NCI-H1930 (cell line): ENCODE data around the gene CERS6.

Experiments
- DNase-seq, 2 experiments: peaks; one replicate each; lab custom pipeline; 2025; lab: John Stamatoyannopoulos, UW

CERS6 gene

DNA sequence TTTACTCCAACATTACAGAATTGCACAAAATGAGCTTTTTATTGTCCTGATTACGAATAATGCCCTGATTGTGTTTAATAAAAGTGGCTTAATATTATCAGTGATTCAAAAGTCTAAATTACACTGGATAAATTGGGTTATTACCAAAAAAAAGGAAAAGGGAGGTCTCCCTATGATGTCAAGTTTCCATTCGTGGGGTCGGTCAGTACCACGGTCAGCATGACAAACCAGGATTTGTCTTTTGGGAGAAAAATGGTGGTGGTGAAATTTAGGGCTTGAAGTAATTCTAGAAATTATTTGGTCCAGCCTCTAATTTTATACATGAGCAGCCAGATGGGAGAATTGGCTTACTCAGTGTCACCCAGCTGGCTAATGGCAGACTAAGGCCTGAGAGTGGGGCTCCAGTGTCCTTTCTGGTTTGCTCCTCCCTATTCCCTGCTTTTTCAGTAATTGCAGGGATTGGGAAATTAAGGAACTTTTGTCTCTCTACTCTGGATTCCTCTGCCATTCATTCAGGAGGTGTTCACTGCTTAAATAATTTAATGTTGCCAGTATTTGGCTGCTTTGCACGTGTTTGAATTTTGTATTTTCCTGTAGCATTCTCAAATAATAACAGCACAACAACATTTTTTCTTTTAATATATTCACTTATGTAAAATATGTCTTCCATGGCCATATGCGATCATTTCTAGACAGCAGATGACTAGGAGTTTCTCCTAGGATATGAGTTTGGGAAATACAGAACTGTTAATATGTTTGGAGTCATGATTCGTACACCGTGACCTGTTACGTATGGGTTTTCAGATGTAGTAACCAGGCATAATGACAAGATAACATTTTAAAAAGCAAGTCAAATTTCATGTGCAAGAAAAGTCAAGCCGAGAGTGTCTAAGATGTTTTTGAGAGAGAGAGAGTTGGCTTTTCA, 217.5 kb downstream of the CERS6 start:
- no peak for DNase-seq

DNA sequence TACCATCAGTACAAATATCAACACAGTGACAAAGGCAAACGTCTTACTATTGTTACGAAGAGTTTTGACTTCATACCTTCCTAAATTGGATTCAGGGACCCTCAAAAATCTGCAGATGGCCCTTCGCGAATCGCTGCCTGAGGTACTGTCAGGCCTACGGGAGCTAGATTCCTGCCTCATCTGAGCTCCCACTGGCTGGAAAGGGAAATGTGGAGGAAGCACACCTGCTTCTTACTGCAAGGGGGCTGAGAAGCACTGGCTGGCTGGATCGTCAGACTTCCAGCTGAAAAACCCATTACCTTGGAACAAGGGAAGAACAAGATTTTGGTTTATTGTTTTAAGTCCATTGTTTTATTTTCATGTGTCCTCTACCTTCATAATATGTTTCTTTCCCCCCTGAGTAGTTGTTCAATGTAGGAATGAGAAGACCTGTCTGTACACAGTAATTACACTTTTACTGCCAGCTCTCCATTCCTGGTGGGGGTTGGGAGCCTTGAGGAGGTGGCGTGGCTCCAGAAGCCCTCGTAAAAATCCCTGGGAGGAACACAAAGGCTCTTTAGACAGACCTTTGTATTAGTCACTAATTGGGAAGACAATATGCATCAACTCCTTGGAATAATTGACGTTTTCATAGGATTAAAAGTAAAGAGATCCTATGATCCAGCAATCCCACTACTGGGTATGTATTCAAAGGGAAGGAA, 222.2 kb downstream of the CERS6 start:
- no peak for DNase-seq

DNA sequence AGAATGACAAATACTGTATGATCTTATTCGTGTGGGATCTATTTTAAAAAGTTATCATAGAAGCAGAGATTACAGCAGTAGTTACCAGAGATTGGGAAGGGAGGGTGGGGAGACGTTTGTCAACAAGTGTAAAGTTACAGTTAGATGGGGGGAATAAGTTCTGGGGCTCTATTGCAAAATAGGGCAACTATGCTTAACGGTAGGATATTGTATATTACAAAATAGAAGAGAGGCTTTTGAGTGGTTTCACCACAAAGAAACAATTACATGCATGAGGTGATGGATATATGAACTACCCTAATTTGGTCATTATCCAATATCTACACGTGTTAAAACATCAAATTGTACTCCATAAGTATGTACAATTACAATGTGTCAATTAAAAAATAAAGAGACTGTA, 223.0 kb downstream of the CERS6 start:
- DNase-seq, result no peak

DNA sequence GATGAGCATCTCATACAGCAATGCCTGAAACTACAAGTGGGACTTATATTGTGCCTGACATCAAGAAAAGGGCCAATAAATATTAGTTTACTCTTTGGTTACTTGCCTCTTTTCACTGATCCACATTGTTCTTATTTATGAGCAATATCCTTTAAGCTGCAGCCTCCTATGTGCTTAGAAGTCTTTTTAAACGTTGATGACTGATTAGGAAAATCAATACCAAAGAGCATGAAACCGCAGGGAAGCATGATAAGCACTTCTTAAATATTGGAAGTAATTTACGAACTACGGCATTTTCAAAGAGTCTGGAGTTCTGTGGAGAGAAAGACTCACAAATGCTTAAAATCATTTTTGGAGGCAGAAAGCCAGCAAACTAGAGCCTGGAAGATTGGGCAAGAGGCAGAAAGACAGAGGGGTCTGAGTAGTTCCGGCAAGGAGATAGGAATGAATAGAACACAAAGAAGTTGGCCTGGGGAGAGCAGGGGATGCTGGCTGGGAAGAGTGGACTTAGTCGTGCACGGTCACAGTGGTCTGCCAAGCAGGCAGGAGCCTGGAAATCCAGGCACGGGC, 223.8 kb downstream of the CERS6 start:
- DNase-seq, result no peak

DNA sequence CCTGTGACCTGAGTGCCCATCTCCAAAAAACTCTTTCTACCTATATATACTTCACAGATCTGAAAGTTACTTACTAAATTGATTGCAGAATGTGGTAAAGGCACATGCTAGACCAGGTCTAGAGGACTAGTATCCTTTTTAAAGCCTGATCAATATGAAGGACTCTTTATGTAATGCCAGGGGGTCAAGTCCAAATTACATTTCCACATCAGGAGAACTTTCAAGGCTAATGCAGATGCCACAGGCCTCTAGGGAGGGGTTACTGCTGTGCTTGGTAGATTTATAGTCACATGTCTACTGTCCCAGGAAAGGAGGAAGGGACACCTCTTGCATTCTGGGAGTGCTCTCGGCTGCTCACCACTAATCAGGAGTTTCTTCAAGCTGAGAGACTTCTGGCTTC, 227.9 kb downstream of the CERS6 start:
- DNase-seq, result no peak

DNA sequence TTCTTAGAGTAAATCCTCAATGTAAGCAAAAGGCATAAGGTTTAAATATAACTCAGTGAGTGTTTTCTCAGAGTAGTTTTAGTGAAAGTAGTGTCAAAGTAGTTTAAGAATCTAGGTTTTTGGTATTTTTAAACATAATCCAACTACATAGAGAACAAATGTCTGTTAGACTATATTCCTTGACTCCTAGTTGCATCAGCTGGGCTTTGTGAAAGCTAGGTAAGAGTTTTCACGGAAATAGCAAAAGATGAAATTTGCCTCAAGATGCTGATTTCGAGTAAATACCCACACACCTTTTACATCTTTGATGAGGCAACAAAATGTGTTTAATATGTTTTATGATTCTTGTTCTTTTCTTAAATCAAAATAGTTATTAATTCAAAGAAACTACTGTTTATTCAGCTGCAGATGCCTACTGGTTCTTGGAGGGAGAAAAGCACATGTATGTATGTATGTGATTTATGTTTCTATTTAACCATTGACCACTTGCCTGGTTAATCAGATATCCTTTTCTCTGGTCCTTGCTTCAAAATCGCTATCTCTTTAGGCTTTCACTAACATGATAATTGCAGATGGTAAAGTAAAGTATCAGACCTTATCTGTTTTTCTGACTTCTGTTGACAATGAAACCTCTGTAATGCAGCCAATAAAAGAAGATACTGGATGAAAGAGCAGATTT, 229.0 kb downstream of the CERS6 start:
- no peak for DNase-seq

DNA sequence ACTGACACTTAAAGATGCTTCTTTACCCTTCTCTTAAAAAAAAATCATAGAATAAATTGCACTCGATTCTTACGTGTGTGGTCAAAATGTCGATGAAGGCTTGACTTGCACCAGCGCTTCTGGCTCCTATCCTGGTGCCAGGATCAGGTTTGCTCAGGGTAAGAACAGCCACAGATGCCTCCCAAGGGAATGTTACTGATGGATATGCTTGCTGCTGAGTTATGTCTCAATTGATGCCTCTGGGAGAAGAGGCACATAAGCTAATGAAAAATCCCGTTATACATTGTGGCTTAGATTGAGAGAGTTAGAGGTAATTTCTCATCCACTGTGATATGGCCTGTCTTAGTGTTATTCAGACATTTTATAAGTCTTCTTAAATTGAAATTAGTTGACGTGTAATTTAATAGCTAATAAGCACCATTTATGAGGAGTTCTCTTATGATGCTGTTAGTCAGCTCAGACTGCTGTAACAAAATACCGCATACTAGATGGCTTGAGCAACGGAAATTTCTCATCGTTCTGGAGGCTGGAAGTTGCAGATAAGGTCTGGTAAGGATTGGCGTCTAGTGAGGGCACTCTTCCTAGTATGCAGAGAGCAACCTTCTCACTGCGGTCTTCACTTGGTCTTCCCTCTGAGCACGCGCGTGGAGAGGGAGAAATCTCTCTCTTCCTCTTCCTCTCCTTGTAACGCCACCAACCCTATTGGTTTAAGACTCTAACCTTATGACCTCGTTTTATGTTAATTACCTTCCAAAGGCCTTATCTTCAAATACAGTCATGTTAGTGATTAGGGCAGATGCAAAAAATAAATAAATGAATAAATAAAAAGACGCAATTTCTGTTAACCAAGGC, 229.8 kb downstream of the CERS6 start:
- DNase-seq, result no peak

DNA sequence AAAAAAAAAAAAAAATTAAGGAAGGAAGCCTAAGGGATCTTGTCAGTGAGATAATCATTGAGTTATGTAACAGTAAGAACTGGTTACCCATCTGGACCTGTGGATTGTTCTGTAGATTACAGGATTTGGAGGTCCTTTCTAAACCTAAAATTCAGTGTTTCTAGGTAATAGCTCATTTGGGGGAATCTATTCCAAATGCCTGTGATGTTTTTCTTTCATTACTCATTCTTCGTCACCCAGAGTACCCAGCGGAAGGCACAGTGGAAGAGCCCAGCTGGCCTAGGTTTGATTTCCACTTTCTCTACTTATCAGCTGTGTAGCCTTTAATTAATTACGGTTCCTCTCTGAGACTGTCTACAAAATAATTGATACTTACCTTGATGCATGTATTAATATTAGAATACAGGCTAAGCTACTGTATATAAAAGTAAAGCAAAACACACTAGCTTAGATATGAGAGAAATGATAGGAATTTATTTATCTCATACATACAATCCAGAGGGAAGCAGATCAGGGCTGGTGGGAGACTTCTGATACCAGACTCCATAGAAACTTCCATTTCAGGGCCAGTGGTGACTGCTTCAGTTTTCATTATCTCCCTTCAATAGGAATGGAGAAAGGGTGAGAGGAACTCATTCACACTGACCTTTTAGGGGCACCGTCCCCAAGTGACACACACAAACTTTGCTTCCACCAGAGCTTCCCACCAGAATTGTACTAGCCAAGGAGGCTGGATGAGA, 230.6 kb downstream of the CERS6 start:
- no peak for DNase-seq

DNA sequence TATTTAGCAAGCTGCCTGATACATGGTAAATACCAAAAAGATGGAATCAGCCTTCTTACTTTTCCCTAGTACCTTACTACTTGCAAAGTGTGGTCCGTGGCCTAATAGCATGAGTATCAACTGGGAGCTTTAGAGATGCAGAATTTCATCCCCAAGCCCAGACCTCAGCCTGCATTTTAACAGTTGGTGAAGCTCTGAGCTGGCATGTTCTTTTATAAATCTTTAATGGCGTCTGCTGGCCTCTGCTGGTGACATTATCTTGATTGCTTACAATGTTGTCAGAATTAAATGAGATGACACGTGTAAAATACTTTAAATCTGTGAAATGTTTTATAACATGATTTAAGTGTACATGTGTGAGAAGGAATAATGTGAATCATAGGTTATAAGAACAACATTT, 231.2 kb downstream of the CERS6 start:
- no peak for DNase-seq

DNA sequence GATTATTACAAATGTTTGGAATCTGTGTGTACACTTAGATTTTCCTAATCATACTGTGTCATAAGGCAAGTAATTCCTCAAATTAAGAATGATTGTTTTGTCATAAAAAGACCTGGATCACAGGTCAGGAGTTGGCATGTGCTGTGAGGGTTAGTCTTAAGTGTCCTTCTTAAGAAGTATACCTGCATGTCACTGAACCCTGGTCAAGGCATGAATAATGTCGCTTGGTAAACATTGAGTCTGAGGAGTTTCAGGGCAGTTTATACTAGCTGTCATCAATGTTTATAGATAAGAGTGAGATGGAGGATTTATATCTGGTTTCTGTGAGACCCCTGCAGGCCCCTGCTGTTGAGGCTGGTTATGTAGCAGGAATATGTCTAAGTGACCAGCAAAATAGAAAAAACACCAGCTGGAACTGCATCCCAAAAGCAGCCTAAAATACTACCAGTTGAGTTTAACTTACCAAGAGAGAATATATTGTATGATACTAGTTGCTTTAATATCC, 234.4 kb downstream of the CERS6 start:
- DNase-seq, result no peak

DNA sequence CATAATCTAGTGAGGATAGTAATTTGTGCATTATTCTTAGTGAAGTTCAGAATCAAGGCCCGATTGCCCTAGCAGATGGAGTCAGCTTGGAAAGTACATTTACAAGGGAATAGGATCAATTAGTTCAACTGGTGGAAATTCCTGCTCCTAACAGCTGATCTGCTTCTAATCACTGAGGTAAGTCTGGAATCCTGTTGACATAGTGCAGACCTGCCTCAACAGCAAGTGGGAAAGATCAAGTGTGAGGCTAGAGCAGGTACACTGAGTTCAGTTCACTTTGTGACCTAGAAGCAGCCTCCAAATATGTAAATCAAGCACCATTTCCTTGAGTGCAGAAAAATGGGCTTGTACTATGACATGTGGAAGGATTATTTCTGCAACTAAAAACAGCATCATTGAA, 235.1 kb downstream of the CERS6 start:
- DNase-seq, result no peak

DNA sequence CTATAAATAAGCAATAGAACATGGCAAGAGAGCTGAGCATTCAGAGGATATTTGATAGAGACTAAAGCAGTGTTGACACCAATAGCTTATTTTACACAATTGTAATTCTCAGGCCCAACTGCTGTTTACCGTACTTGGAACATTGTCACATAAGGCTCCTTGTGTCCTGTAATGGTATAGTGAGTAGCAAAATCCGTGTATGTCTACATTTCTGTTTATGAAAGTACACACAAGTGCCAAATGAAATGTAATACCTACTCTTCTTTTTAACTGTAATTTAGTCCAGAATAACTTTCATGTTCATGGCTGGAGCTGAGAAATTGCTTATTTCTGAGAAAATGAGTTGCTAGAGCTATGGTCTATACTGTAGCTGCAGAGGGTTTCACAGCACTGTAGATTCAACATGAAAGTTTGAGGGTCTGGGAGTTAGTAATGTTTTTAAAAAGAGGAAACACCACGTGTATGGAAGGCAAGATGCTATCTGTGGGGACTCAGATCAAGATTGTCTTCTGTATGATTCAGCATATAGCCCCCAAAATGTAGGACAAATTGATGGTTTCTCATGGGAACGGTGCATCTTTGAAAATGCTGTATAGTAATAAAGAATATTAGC, 236.2 kb downstream of the CERS6 start:
- no peak for DNase-seq

DNA sequence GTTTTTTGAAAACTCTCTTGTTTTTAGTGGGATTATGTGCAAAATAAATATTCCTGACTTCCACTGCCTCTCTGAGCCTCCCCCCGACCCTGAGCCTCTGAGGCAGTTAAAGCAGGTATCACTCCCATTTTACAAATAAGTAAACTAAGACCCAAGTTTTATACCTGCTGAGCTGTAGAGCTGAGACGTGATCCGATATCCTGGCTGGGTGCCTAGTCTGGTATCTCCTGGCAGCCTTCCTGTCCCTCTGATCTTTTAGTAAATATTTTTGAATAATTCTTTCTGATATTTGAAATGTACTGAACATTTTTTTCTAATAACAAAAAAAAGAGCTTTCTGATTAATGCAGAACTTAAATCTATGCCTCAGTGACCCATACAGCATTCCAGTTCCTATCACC, 238.1 kb downstream of the CERS6 start:
- no peak for DNase-seq

DNA sequence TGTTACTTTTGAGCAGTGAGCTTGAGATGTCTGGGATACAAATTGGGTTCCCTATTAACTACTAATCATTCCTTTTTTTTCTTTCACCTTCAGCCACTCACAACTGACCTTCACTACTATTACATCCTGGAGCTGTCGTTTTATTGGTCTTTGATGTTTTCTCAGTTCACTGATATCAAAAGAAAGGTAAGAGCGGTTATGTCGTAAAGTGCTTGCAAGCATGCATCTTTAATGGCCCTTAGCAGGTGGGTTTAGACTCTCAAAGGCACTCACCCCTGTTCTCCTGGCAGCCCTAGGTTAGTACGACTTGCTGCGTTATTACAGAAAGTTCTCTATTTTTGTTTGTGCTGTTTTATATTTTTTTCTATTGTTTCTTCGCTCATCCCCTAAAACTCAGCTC, 238.8 kb downstream of the CERS6 start:
- DNase-seq, result no peak

DNA sequence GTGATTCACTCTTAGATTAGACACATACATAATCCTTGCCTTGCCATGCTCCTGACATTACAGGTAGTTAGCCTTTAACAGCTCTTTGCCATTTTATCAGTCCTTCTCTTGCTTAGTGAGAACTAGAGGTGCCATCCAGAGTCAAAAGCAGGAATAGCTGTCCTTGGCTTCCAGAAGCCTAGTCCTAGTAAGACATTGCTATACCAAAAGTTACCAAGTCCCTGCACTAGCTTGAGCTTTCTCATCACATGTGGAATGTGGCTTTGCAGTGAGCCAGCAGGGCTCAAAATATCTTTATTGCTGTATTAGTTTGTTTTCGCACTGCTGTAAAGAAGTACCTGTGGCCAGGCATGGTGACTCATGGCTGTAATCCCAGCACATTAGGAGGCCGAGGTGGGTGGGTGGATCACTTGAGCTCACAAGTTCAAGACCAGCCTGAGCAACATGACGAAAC, 241.6 kb downstream of the CERS6 start:
- no peak for DNase-seq

DNA sequence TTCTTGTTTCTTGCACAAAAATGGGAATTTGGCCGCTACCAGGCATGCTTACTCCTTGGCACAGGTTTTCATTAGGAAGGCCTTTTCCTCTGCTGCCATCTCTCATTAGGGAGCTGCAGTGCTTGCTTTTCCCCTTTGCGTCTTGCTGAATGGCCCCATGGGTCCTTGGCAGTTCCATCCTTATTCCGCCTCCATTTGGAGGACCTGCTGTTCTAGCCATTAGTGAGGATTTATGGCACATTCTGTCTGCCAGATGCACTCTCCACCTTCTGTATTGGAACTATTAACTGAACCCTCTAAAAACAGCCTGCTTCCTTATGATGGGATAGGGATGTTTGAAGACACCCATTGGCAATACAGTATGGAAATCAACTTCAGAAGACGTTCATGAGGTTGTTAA, 242.9 kb downstream of the CERS6 start:
- DNase-seq, result no peak

DNA sequence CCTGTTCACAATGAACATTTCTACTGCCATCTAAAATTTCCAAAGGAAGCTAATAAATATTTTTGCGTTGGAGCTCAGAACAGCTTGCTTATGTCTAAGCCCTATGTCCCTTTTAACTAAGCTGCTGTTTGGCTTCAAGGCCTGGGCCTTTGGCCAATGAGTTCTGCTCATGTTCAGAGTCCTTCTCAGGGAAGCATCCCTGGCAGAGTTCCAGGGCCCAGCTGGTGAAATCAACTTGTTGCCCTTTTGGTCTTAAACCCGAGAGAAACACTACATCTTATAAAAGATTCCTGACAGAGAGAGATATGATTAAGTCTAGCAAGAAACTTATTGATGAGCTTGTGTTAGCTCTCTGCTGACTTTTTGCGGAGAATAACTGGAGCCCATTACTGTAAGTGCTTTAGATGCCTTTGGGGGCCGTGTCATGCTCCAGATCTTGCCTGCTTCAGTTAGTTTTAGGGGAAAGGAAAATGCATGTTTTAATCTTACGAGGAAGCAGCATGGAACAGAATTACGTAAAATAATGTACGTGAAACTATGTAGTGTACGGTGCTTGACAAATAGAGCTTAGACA, 243.9 kb downstream of the CERS6 start:
- no peak for DNase-seq

DNA sequence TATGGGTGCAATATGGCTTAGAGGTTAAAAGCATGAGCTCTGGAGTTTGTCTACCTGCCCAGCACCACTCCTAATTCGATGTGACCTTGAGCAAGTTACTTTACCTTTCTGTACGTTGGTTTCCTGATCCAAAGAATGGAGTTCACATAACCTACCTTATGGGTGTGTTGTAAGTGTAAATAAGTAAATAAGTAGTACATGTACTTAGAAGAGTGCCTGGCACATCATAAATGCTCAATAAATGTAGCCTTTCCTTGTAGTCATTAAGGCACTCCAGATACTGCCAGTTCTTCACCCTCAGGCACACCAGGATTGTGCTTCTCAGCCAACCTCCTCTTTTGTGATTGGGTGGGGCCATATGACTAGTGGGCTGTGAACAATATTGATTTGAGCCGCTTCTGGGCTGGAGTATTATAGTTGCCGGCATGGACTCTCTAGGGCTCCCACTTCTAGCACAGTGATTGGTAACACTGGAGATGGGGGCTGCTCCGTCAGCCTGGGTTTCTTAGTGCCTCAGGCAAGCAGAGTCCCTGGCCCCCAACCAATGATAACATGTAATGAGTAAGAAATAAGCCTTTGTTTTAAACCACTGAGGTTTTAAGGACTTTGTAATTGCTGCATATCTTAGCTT, 244.7 kb downstream of the CERS6 start:
- no peak for DNase-seq

DNA sequence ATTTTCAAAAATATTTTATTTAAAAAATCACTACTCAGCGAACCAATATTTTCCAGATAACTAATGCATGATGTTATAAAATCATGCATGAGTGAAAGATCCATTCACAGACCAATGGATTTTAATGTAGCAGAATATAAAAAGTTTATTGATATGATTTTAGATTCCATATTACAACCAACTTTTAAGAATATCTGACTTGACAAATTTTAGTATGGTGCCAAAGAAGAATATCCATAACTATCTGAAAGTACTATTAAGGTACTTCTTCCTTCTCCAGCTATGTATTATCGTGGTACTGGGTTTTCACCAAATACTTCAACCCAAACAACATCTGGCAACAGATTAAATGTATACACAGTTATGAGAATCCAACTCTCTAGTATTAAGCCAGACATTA, 246.5 kb downstream of the CERS6 start:
- DNase-seq, result no peak
